GM12878 (cell line): ENCODE results near the gene C1orf198. TPM values are rescaled to one million over a fixed set of nuclear protein-coding genes. Genes with fewer than 3 reads are reported as not detected.

Experiments
- ATAC-seq: fragments of 200-7000 bp; cut with Tn5 transposase; 3 replicates; pipeline ENCODE4 v1.9.1; 2020; ENCODE audit warnings: mild to moderate bottlenecking, moderate library complexity
- BruUV-seq: library from RNA; stranded (reverse); fragments of 400-500 nt; replicated peaks from 2 replicates; lab custom pipeline; 2021; lab: Mats Ljungman, UMichigan
- CTCF ChIA-PET: fragments of 300-600 bp; sonication (Branson Sonifier 250); formaldehyde crosslinking; extraction: SDS; loops from one replicate; lab custom pipeline; 2021; ENCODE audit warnings: inconsistent platforms; lab: Yijun Ruan, JAX
- POLR2A ChIA-PET: fragments of 350-600 bp; formaldehyde crosslinking; extraction: SDS; loops from one replicate; lab custom pipeline; 2021; ENCODE audit warnings: inconsistent platforms; lab: Charles Lee
- RAD21 ChIA-PET: fragments of 300-600 bp; sonication (Branson Sonifier 250); formaldehyde crosslinking; loops from one replicate; lab custom pipeline; 2023; ENCODE audit warnings: antibody characterized with exemption; ENCODE audit not compliant: unreplicated experiment; lab: Charles Lee
- SMC1A ChIA-PET: fragments of 300-600 bp; sonication (Branson Sonifier 250); formaldehyde crosslinking; loops from one replicate; lab custom pipeline; 2023; ENCODE audit not compliant: unreplicated experiment, uncharacterized antibody; lab: Charles Lee
- DNase-seq: peaks from one replicate; pipeline ENCODE4 v3.0.0-alpha.2; 2011; ENCODE audit warnings: low read depth, low spot score
- FAIRE-seq: peaks from 3 replicates; lab custom pipeline; 2011; peaks lifted over from hg19 to GRCh38; lab: Jason Lieb, UNC
- H2AFZ ChIP-seq: 2 replicates; pipeline ENCODE4 v1.6.0; 2011; ENCODE audit warnings: low read depth, low read length, control low read depth; ENCODE audit not compliant: control insufficient read depth
- H3K27ac ChIP-seq: 2 replicates; pipeline ENCODE4 v1.5.1; 2011; ENCODE audit warnings: control low read depth; ENCODE audit not compliant: control insufficient read depth, insufficient read depth
- H3K27me3 ChIP-seq, 2 experiments: replicated peaks in 1 of 2; 2 replicates each; pipeline versions ENCODE4 v1.6.0 to v1.6.1; 2011; ENCODE audit warnings: low read length in 1 of 2; ENCODE audit not compliant: control insufficient read depth in 2 of 2, insufficient read depth in 2 of 2
- H3K36me3 ChIP-seq, 2 experiments: 2 replicates each; pipeline ENCODE4 v1.5.1; 2011; ENCODE audit warnings: low read length in 1 of 2; ENCODE audit not compliant: control insufficient read depth in 2 of 2, insufficient read depth in 2 of 2
- H3K4me1 ChIP-seq: 2 replicates; pipeline ENCODE4 v1.6.1; 2011; ENCODE audit warnings: mild to moderate bottlenecking, low read length, moderate library complexity, mixed read lengths; ENCODE audit not compliant: control insufficient read depth, insufficient read depth
- H3K4me2 ChIP-seq: 2 replicates; pipeline ENCODE4 v1.6.0; 2011; ENCODE audit warnings: control low read depth; ENCODE audit not compliant: control insufficient read depth, insufficient read depth
- H3K4me3 ChIP-seq: fragments of 200-600 bp; sonication (generic); 2 replicates; pipeline ENCODE4 v1.5.1; 2016
- H3K79me2 ChIP-seq: 2 replicates; pipeline ENCODE4 v1.6.0; 2011; ENCODE audit warnings: low read length; ENCODE audit not compliant: control insufficient read depth, insufficient read depth
- H3K9ac ChIP-seq: 2 replicates; pipeline ENCODE4 v1.8.0; 2011; ENCODE audit warnings: low read length, control low read depth, mixed read lengths; ENCODE audit not compliant: control insufficient read depth, insufficient read depth
- H3K9me3 ChIP-seq: replicated peaks from 3 replicates; pipeline ENCODE4 v1.5.1; 2011; ENCODE audit warnings: mild to moderate bottlenecking, low read length; ENCODE audit not compliant: control insufficient read depth, insufficient read depth
- H4K20me1 ChIP-seq: 2 replicates; pipeline ENCODE4 v1.6.0; 2011; ENCODE audit not compliant: control insufficient read depth, insufficient read depth
- BCL11A ChIP-seq: IDR thresholded peaks from 2 replicates; pipeline ENCODE4 v1.6.1; 2011; ENCODE audit warnings: low read depth, low read length
- BHLHE40 ChIP-seq, 2 experiments: fragments of 450-650 bp in 1 of 2; IDR thresholded peaks; 2 replicates each; pipeline ENCODE4 v1.6.1; 2011 to 2017; ENCODE audit warnings: low read depth in 2 of 2, borderline replicate concordance in 1 of 2, improper control_type of control experiment in 1 of 2, low read length in 1 of 2, mild to moderate bottlenecking in 1 of 2
- CEBPB ChIP-seq, 2 experiments: fragments of 150-350 bp in 1 of 2; IDR thresholded peaks; 2 replicates each; pipeline ENCODE4 v1.6.1; 2012 to 2014; ENCODE audit warnings: low read depth in 2 of 2, low read length in 2 of 2, borderline replicate concordance in 1 of 2, inconsistent platforms in 1 of 2
- EP300 ChIP-seq, 2 experiments: fragments of 150-350 bp in 1 of 2; IDR thresholded peaks; 2 replicates each; pipeline ENCODE4 v1.6.1; 2011 to 2012; ENCODE audit warnings: low read depth in 2 of 2, low read length in 2 of 2, borderline replicate concordance in 1 of 2, improper control_type of control experiment in 1 of 2, inconsistent platforms in 1 of 2; ENCODE audit not compliant: control insufficient read depth in 1 of 2
- EZH2 ChIP-seq: IDR thresholded peaks from 2 replicates; pipeline ENCODE4 v1.6.1; 2012; ENCODE audit warnings: low read depth, mild to moderate bottlenecking, control low read depth, inconsistent platforms, low read length, borderline replicate concordance; ENCODE audit not compliant: control insufficient read depth
- MAX ChIP-seq: IDR thresholded peaks from 2 replicates; pipeline ENCODE4 v1.6.1; 2012; ENCODE audit warnings: low read depth, low read length, improper control_type of control experiment
- MXI1 ChIP-seq: fragments of 150-350 bp; IDR thresholded peaks from 2 replicates; pipeline ENCODE4 v1.6.1; 2011; ENCODE audit warnings: low read depth, mild to moderate bottlenecking, inconsistent platforms, low read length, improper control_type of control experiment
- NR2C2 ChIP-seq: IDR thresholded peaks from 2 replicates; pipeline ENCODE4 v1.6.1; 2011; ENCODE audit warnings: borderline replicate concordance, low read depth; ENCODE audit not compliant: control insufficient read depth, insufficient read length
- POLR2A ChIP-seq: IDR thresholded peaks from 2 replicates; pipeline ENCODE4 v1.6.1; 2011; ENCODE audit warnings: low read depth, mild to moderate bottlenecking, low read length
- RAD51 ChIP-seq: fragments of 450-650 bp; IDR thresholded peaks from 2 replicates; pipeline ENCODE4 v1.6.1; 2016; ENCODE audit warnings: moderate library complexity, mild to moderate bottlenecking, inconsistent platforms
- RBBP5 ChIP-seq: fragments of 200-600 bp; sonication (generic); conservative IDR thresholded peaks from 2 replicates; pipeline ENCODE4 v1.6.1; 2016
- SRF ChIP-seq, 2 experiments: IDR thresholded peaks; 2 replicates each; pipeline ENCODE4 v1.6.1; 2011; ENCODE audit warnings: low read depth in 2 of 2, low read length in 2 of 2, mild to moderate bottlenecking in 1 of 2, moderate library complexity in 1 of 2
- ZNF274 ChIP-seq: IDR thresholded peaks from one replicate; pipeline ENCODE4 v1.8.0; 2011; ENCODE audit not compliant: insufficient read length, insufficient read depth
- WGBS: methylation state at CpG from one replicate; pipeline ENCODE4 v1.1.6; 2016; ENCODE audit warnings: low lambda C conversion rate; ENCODE audit not compliant: insufficient replicate concordance, insufficient coverage; ENCODE audit errors: missing lambda C conversion rate; 5-methylcytosine and 5-hydroxymethylcytosine counted together
- in situ Hi-C: fragments of 300-500 bp; cut with MboI; formaldehyde crosslinking; loops from 9 replicates; pipeline ENCODE4 v1.14.3; 2018; ENCODE audit warnings: mixed read lengths
- intact Hi-C: fragments of 100-400 bp; cut with micrococcal nuclease; formaldehyde crosslinking; loops from one replicate; pipeline ENCODE4 v1.14.2; 2022; ENCODE audit not compliant: unreplicated experiment
- polyA plus RNA-seq, 11 experiments: library from polyadenylated mRNA; depleted of rRNA in 4 of 11; unstranded in 6 of 11; stranded (reverse) in 5 of 11; fragments of >200 nt; fragmentation: Nextera tagmentation in 4 of 11; fragmentation: Illumina TruSeq in 1 of 11; extraction: Ambion mirVana in 4 of 11; extraction: Trizol in 1 of 11; gene quantifications; 1 replicate in 1 of 11; 2 replicates in 10 of 11; pipeline versions ENCODE4 v1.2.1 to v1.2.3, GENCODE V29; 2011 to 2016; ENCODE audit warnings: inconsistent platforms in 2 of 11, missing spikeins in 2 of 11, low read depth in 1 of 11
- total RNA-seq, 4 experiments: library from RNA; depleted of rRNA in 3 of 4; stranded (reverse); fragments of >200 nt in 3 of 4; fragmentation: Illumina TruSeq in 1 of 4; extraction: Trizol in 1 of 4; gene quantifications; 2 replicates each; pipeline versions ENCODE4 v1.2.1 to v1.2.3, GENCODE V29; 2013 to 2021
- TF ChIP-seq, protein P1 (sequence below): fragments of 450-650 bp; conservative IDR thresholded peaks from 2 replicates; pipeline ENCODE4 v1.6.1; 2017; ENCODE audit warnings: mild to moderate bottlenecking, moderate library complexity
- TF ChIP-seq, protein P2 (sequence below): fragments of 450-650 bp; IDR thresholded peaks from 2 replicates; pipeline ENCODE4 v1.6.1; 2016; ENCODE audit warnings: mild to moderate bottlenecking

Gene C1orf198
- total and polyA plus RNA-seq, 10 of the 15 experiments (the other 5 are each of a cell fraction or from before 2014, with no cell fraction given), result 0.16 to 2.8 (median 1.1) TPM

- TF ChIP-seq CEBPB (IDR thresholded peaks at IDR 0.05; ENCODE audit: borderline replicate concordance in 1 of 2, low read depth in 2 of 2, low read length in 2 of 2) (no peak), NR2C2 (no peak), MAX (no peak)
These were observed 42.6 kb downstream of the C1orf198 start (continued) for GRCh38 chr1:230825761-230826160.

DNA sequence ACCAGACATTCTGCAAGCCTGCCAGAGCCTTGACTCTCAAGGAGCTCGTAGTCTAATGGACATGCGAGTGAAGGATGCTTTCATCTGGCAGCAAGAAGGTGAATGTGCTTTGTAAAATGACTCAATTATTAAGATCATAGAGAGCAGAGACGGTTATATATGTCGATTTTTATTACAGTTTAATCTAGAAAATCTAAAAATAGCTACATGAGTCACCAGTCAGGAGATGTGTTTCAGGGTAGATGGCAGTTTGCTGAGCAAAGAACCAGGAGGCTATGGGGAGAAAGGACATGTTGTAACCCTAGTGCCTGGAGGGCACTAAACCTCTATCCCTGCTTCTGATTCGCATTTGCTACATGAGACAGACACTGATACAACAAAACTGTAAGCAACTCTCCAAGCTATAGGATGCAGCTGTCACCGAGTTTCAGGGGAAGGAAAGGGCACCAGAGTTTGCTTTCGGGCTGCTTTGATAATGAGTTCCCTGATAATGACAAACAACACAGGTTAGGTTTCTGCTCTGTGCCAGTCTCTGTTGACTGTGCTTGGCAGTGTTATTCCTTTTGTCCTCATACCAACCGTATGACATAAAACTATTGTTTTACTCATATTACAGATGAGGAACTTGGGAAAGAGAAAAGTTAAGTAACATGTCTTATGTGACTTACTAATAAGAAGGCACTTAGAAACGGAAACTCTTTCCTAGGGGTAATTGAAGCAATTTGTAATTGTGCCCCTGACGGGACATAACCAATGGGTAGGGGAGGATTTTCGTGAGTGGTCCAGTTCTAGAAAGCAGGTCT is 43.2 kb downstream of the C1orf198 start:
- DNase-seq (no peak), ATAC-seq (no peak), FAIRE-seq (no peak)
- Histone ChIP-seq H3K27me3 (peaks cover 0 to 2% of the 10 kb centered on the region in 2 experiments; a peak in 2 of 4 replicates), H3K36me3 (no peaks in the 10 kb centered on the region), H3K4me3 (no peak overlapping the region), H2AFZ (no peak overlapping the region), H3K27ac (no peak overlapping the region), H3K4me2 (no peak overlapping the region), H3K79me2 (no peaks in the 10 kb centered on the region), H3K9ac (no peak overlapping the region), H4K20me1 (no peaks in the 10 kb centered on the region), H3K4me1 (no peaks in the 10 kb centered on the region), H3K9me3 (no peaks in the 10 kb centered on the region)
- ChIA-PET POLR2A (no interaction called here), SMC1A (no interaction called here), CTCF (interaction anchor here (1.2 kb wide), 1 partner anchor 12 kb away, joined by 4 read pairs; no protein-coding TSS in a partner anchor), RAD21 (no interaction called here)
- BruUV-seq, result no TSS peak
- in situ Hi-C loops (no loop called here), intact Hi-C loops (no loop called here)
- 22% methylated on average over 11 of the region's 11 CpGs for WGBS
- TF ChIP-seq BHLHE40 (IDR thresholded peaks at IDR 0.05; ENCODE audit: borderline replicate concordance in 1 of 2, low read depth in 2 of 2, low read length in 1 of 2), result no peak
- no peak for TF ChIP-seq SRF (IDR thresholded peaks at IDR 0.05; ENCODE audit: low read depth in 2 of 2, low read length in 2 of 2)
- no peak for TF ChIP-seq MXI1
- TF ChIP-seq, protein P1, sequence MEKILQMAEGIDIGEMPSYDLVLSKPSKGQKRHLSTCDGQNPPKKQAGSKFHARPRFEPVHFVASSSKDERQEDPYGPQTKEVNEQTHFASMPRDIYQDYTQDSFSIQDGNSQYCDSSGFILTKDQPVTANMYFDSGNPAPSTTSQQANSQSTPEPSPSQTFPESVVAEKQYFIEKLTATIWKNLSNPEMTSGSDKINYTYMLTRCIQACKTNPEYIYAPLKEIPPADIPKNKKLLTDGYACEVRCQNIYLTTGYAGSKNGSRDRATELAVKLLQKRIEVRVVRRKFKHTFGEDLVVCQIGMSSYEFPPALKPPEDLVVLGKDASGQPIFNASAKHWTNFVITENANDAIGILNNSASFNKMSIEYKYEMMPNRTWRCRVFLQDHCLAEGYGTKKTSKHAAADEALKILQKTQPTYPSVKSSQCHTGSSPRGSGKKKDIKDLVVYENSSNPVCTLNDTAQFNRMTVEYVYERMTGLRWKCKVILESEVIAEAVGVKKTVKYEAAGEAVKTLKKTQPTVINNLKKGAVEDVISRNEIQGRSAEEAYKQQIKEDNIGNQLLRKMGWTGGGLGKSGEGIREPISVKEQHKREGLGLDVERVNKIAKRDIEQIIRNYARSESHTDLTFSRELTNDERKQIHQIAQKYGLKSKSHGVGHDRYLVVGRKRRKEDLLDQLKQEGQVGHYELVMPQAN, result no peak
- TF ChIP-seq RBBP5, result no peak
- TF ChIP-seq ZNF274, result no peak
- no peak for TF ChIP-seq POLR2A
- no peak for TF ChIP-seq RAD51
- TF ChIP-seq, protein P2, sequence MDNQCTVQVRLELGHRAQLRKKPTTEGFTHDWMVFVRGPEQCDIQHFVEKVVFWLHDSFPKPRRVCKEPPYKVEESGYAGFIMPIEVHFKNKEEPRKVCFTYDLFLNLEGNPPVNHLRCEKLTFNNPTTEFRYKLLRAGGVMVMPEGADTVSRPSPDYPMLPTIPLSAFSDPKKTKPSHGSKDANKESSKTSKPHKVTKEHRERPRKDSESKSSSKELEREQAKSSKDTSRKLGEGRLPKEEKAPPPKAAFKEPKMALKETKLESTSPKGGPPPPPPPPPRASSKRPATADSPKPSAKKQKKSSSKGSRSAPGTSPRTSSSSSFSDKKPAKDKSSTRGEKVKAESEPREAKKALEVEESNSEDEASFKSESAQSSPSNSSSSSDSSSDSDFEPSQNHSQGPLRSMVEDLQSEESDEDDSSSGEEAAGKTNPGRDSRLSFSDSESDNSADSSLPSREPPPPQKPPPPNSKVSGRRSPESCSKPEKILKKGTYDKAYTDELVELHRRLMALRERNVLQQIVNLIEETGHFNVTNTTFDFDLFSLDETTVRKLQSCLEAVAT, result no peak
- TF ChIP-seq EP300 (IDR thresholded peaks at IDR 0.05; ENCODE audit: borderline replicate concordance in 1 of 2, control insufficient read depth in 1 of 2, low read depth in 2 of 2, low read length in 2 of 2), result no peak
- no peak for TF ChIP-seq BCL11A
- TF ChIP-seq EZH2, result no peak
